HepG2 (cell line): ENCODE results near the gene CEACAM3. TPM values are rescaled to one million over a fixed set of nuclear protein-coding genes. Genes with fewer than 3 reads are reported as not detected.

Experiments used
- ATAC-seq: fragments of 200-7000 bp; cut with Tn5 transposase; 3 replicates; pipeline ENCODE4 v1.9.1; 2020; ENCODE audit warnings: mild to moderate bottlenecking, moderate library complexity
- BruUV-seq: library from RNA; stranded (reverse); fragments of 400-500 nt; replicated peaks from 2 replicates; lab custom pipeline; 2021; lab: Mats Ljungman, UMichigan
- CTCF ChIA-PET: fragments of 300-600 bp; formaldehyde crosslinking; extraction: SDS; loops from one replicate; lab custom pipeline; 2021; ENCODE audit warnings: low total read pairs, inconsistent platforms, low intra/inter-chr PET ratio; lab: Yijun Ruan, JAX
- POLR2A ChIA-PET: fragments of 350-600 bp; sonication (Branson Sonifier 250); formaldehyde crosslinking; loops from one replicate; lab custom pipeline; 2020; ENCODE audit warnings: antibody characterized with exemption, inconsistent platforms; lab: Yijun Ruan, JAX
- DNase-seq: peaks from one replicate; pipeline ENCODE4 v3.0.0-alpha.2; 2015; ENCODE audit warnings: low spot score
- FAIRE-seq: peaks from 3 replicates; lab custom pipeline; 2011; peaks lifted over from hg19 to GRCh38; lab: Jason Lieb, UNC
- H2AFZ ChIP-seq: one replicate; pipeline ENCODE4 v1.6.1; 2011; ENCODE audit warnings: low read length, inconsistent platforms
- H3K27ac ChIP-seq: fragments of 300-600 bp; 3 replicates; pipeline ENCODE4 v1.8.0; 2011; ENCODE audit warnings: mixed run types, mild to moderate bottlenecking, mixed read lengths, low read length, inconsistent platforms; ENCODE audit not compliant: insufficient read depth; ENCODE audit errors: extremely low read length
- H3K27me3 ChIP-seq, 2 experiments: fragments of 200-600 bp in 1 of 2; 2 replicates in 1 of 2; 3 replicates in 1 of 2; pipeline versions ENCODE4 v1.6.0 to v1.8.0; 2011; ENCODE audit warnings: low read length in 2 of 2, mild to moderate bottlenecking in 2 of 2, moderate library complexity in 2 of 2, inconsistent platforms in 1 of 2; ENCODE audit not compliant: insufficient read depth in 2 of 2, control insufficient read depth in 1 of 2
- H3K36me3 ChIP-seq, 2 experiments: fragments of 200-600 bp in 1 of 2; replicated peaks in 1 of 2; 2 replicates in 1 of 2; 3 replicates in 1 of 2; pipeline versions ENCODE4 v1.5.1 to v1.8.0; 2011; ENCODE audit warnings: low read length in 2 of 2, inconsistent platforms in 1 of 2; ENCODE audit not compliant: insufficient read depth in 2 of 2, control insufficient read depth in 1 of 2
- H3K4me1 ChIP-seq: 2 replicates; pipeline ENCODE4 v1.5.1; 2012; ENCODE audit warnings: low read length, inconsistent platforms; ENCODE audit not compliant: insufficient read depth
- H3K4me2 ChIP-seq: 2 replicates; pipeline ENCODE4 v1.6.0; 2011; ENCODE audit warnings: low read depth, low read length, inconsistent platforms
- H3K4me3 ChIP-seq, 3 experiments: fragments of 200-600 bp in 1 of 3; sonication (generic), shearing (Covaris generic) in 1 of 3; replicated peaks in 1 of 3; 2 replicates each; pipeline ENCODE4 v1.5.1; 2011 to 2016; ENCODE audit warnings: low read length in 3 of 3, inconsistent platforms in 2 of 3, low read depth in 2 of 3, mild to moderate bottlenecking in 2 of 3, control low read depth in 1 of 3, mixed read lengths in 1 of 3; ENCODE audit not compliant: insufficient read depth in 1 of 3
- H3K79me2 ChIP-seq: one replicate; pipeline ENCODE4 v1.6.1; 2011; ENCODE audit warnings: low read length, inconsistent platforms; ENCODE audit not compliant: insufficient read depth
- H3K9ac ChIP-seq: 2 replicates; pipeline ENCODE4 v1.6.0; 2011; ENCODE audit warnings: mild to moderate bottlenecking, low read depth, low read length, inconsistent platforms; ENCODE audit not compliant: insufficient read depth
- H3K9me3 ChIP-seq: 2 replicates; pipeline ENCODE4 v1.5.1; 2012; ENCODE audit warnings: mild to moderate bottlenecking, low read length
- H4K20me1 ChIP-seq: 2 replicates; pipeline ENCODE4 v1.6.0; 2011; ENCODE audit warnings: inconsistent platforms, mild to moderate bottlenecking, low read length, moderate library complexity; ENCODE audit not compliant: insufficient read depth
- AGO1 ChIP-seq: fragments of 200-400 bp; formaldehyde crosslinking; IDR thresholded peaks from 2 replicates; pipeline ENCODE4 v1.6.1; 2017; ENCODE audit warnings: mild to moderate bottlenecking, low read depth, low read length, moderate library complexity; ENCODE audit not compliant: poor library complexity, severe bottlenecking
- ATRX ChIP-seq: sonication (generic); formaldehyde crosslinking; IDR thresholded peaks from 2 replicates; pipeline ENCODE4 v1.4.0; 2020; ENCODE audit warnings: missing genetic modification reagents, borderline replicate concordance
- KAT7 ChIP-seq: IDR thresholded peaks from 2 replicates; pipeline ENCODE4 v1.6.1; 2018; ENCODE audit warnings: borderline replicate concordance, missing compliant biosample characterization
- MTF2 ChIP-seq: sonication (generic); formaldehyde crosslinking; IDR thresholded peaks from 2 replicates; pipeline ENCODE4 v1.5.0; 2020; ENCODE audit warnings: missing genetic modification reagents, borderline replicate concordance
- NCOA1 ChIP-seq: sonication (generic); formaldehyde crosslinking; IDR thresholded peaks from 2 replicates; pipeline ENCODE4 v1.9.0; 2021; ENCODE audit warnings: missing genetic modification reagents
- RCOR2 ChIP-seq: IDR thresholded peaks from 2 replicates; pipeline ENCODE4 v1.6.1; 2016; ENCODE audit warnings: missing biosample characterization, missing genetic modification reagents
- SIN3A ChIP-seq: IDR thresholded peaks from 2 replicates; pipeline ENCODE4 v1.6.1; 2011; ENCODE audit warnings: low read depth, mild to moderate bottlenecking, control low read depth, low read length, borderline replicate concordance
- TARDBP ChIP-seq: sonication (generic); formaldehyde crosslinking; IDR thresholded peaks from 2 replicates; pipeline ENCODE4 v1.8.0; 2022; ENCODE audit warnings: mild to moderate bottlenecking, missing genetic modification reagents
- TBX3 ChIP-seq: fragments of 450-650 bp; IDR thresholded peaks from 2 replicates; pipeline ENCODE4 v1.6.1; 2017; ENCODE audit warnings: antibody characterized with exemption, mild to moderate bottlenecking, inconsistent platforms, borderline replicate concordance
- ZNF20 ChIP-seq: sonication (generic); formaldehyde crosslinking; IDR thresholded peaks from 2 replicates; pipeline ENCODE4 v1.4.0; 2020; ENCODE audit warnings: mild to moderate bottlenecking, moderate library complexity, missing genetic modification reagents
- ZNF326 ChIP-seq: sonication (generic); formaldehyde crosslinking; IDR thresholded peaks from 2 replicates; pipeline ENCODE4 v1.4.0; 2020; ENCODE audit warnings: missing genetic modification reagents, borderline replicate concordance
- ZNF44 ChIP-seq: sonication (generic); formaldehyde crosslinking; IDR thresholded peaks from 2 replicates; pipeline ENCODE4 v1.5.1; 2020; ENCODE audit warnings: mild to moderate bottlenecking, missing genetic modification reagents
- ZNF660 ChIP-seq: sonication (generic); formaldehyde crosslinking; IDR thresholded peaks from 2 replicates; pipeline ENCODE4 v1.5.1; 2020; ENCODE audit warnings: mild to moderate bottlenecking, low read depth, missing genetic modification reagents, borderline replicate concordance
- ZNF761 ChIP-seq: sonication (generic); formaldehyde crosslinking; conservative IDR thresholded peaks from 2 replicates; pipeline ENCODE4 v1.4.0; 2020; ENCODE audit warnings: mild to moderate bottlenecking, missing genetic modification reagents
- ZNF781 ChIP-seq: sonication (generic); formaldehyde crosslinking; IDR thresholded peaks from 2 replicates; pipeline ENCODE4 v1.5.1; 2020; ENCODE audit warnings: borderline replicate concordance, mild to moderate bottlenecking, missing genetic modification reagents; ENCODE audit errors: not compliant biosample characterization
- WGBS: methylation state at CpG from one replicate; pipeline ENCODE4 v1.1.6; 2017; ENCODE audit warnings: low lambda C conversion rate; 5-methylcytosine and 5-hydroxymethylcytosine counted together
- in situ Hi-C: cut with HindIII; loops from 2 replicates; pipeline ENCODE4 v1.10.0; 2017; ENCODE audit warnings: low pct_unique_long_range_greater_than_20kb; ENCODE audit not compliant: extremely low pct_ligation_motif_present
- intact Hi-C: fragments of 100-400 bp; cut with micrococcal nuclease; formaldehyde crosslinking; loops from one replicate; pipeline ENCODE4 v1.10.0; 2022; ENCODE audit not compliant: unreplicated experiment
- polyA plus RNA-seq, 8 experiments: library from polyadenylated mRNA; depleted of rRNA in 3 of 8; stranded (reverse) in 7 of 8; unstranded in 1 of 8; fragments of >200 nt; fragmentation: Illumina TruSeq in 4 of 8; extraction: Trizol in 4 of 8; gene quantifications; 2 replicates each; pipeline versions ENCODE4 v1.2.1 to v1.2.3, GENCODE V29; 2011 to 2016; ENCODE audit warnings: low read depth in 4 of 8, missing spikeins in 1 of 8, mixed read lengths in 1 of 8; ENCODE audit not compliant: insufficient read depth in 1 of 8
- total RNA-seq, 5 experiments: library from RNA; depleted of rRNA; stranded (reverse); fragments of >200 nt; fragmentation: Illumina TruSeq; extraction: Trizol; gene quantifications; 2 replicates each; pipeline ENCODE4 v1.2.3, GENCODE V29; 2016; ENCODE audit warnings: low read depth in 1 of 5
- TF ChIP-seq, protein P1 (sequence below): sonication (generic); formaldehyde crosslinking; IDR thresholded peaks from 2 replicates; pipeline ENCODE4 v1.4.0; 2020; ENCODE audit warnings: missing genetic modification reagents

The CEACAM3 gene
- total and polyA plus RNA-seq, 2 of the 13 experiments (the other 11 are each of a cell fraction or from before 2014, with no cell fraction given) = not detected

DNA sequence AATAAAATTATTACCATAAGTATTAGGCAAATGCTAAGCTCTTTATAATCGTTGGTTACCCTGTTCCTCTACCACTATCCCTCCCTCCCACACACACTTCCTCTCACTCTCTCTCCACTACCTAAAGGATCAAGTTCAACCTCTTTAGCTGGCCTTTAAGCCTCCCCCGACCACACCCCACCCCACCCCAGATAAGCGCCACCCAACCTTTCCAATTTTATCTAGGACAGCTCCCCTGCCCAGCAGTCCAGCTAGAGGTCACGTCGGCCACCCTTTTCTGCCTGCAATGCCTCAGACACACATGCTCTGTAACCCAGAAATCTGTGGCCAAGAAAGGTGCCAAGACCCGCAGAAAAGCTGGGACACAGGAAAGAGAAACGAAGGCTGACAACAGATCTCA is 47.0 kb downstream of the CEACAM3 start (continued):
- TF ChIP-seq NCOA1 (CRISPR knock-in tag) = no peak

DNA sequence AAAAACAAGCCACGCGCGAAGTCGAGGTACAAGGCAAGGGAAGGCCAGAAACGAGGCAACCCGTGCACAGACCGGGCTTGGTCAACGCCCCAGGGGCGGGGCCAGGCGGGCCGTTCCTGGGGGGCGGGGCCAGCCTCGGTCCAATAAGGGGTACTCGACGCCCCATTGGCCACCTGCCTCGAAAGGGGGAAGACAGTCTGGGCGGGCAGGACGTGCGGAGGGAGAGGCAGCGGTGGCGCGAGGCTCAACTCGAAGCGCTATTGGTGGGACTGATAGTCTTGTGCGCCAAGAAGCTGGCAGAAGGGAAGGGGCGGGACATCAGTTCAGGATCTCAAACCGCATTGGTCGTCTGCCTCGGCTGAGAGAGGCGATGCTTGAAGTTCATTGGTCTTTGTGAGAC is 48.2 kb downstream of the CEACAM3 start, which contains the start of gene LYPD4:
Gene LYPD4, minus strand, starts transcription at position 83 of the 400 bp plus-strand sequence. CDS start 5,398 bp downstream, outside the sequence.
- WGBS = 63% methylated on average over 30 of the region's 30 CpGs
- CTCF ChIA-PET = no interaction called here
- FAIRE-seq = no peak
- no peak within 1 kb of the TSS for H3K4me2 ChIP-seq
- POLR2A ChIA-PET = interaction anchor here (1.5 kb wide), 1 partner anchor 15 kb away, joined by 4 read pairs; no protein-coding TSS in a partner anchor
- H3K36me3 ChIP-seq = no peaks in the 10 kb centered on the region
- no peak within 1 kb of the TSS for H3K9ac ChIP-seq
- BruUV-seq = no TSS peak
- intact Hi-C loops = no loop called here
- in situ Hi-C loops = no loop called here
- no peak within 1 kb of the TSS for H2AFZ ChIP-seq
- peaks cover 0 to 2% of the 10 kb centered on the region in 2 experiments; a peak in 2 of 5 replicates for H3K27me3 ChIP-seq
- TF ChIP-seq ZNF20 (CRISPR knock-in tag) = no peak
- TF ChIP-seq MTF2 (CRISPR knock-in tag) = no peak
- peaks cover 18% of the 10 kb centered on the region for H3K4me1 ChIP-seq
- no peak within 1 kb of the TSS for H3K27ac ChIP-seq
- no peaks in the 10 kb centered on the region for H3K9me3 ChIP-seq
- DNase-seq = no peak
- H3K79me2 ChIP-seq = no peaks in the 10 kb centered on the region
- H4K20me1 ChIP-seq = no peaks in the 10 kb centered on the region
- H3K4me3 ChIP-seq = no peak within 1 kb of the TSS
- no peak for ATAC-seq

DNA sequence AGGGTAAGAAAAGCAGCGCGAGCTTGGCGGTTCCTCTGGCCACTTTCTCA is 48.4 kb downstream of the CEACAM3 start, which contains the start of gene DMRTC2:
Gene DMRTC2, plus strand, starts transcription at position 42 of the 50 bp plus-strand sequence. CDS start 2,387 bp downstream, outside the sequence.
- H3K9me3 ChIP-seq = no peaks in the 10 kb centered on the region
- no peaks in the 10 kb centered on the region for H3K36me3 ChIP-seq
- ATAC-seq = no peak
- TF ChIP-seq TBX3 (no peak), ZNF781 (CRISPR knock-in tag) (no peak), ZNF44 (no peak), ZNF660 (CRISPR knock-in tag) (no peak), AGO1 (no peak), RCOR2 (CRISPR knock-in tag) (no peak), ATRX (CRISPR knock-in tag) (no peak), ZNF761 (CRISPR knock-in tag) (no peak), ZNF326 (CRISPR knock-in tag) (no peak), SIN3A (no peak), TARDBP (no peak), KAT7 (CRISPR knock-in tag) (no peak)
- TF ChIP-seq, protein P1, sequence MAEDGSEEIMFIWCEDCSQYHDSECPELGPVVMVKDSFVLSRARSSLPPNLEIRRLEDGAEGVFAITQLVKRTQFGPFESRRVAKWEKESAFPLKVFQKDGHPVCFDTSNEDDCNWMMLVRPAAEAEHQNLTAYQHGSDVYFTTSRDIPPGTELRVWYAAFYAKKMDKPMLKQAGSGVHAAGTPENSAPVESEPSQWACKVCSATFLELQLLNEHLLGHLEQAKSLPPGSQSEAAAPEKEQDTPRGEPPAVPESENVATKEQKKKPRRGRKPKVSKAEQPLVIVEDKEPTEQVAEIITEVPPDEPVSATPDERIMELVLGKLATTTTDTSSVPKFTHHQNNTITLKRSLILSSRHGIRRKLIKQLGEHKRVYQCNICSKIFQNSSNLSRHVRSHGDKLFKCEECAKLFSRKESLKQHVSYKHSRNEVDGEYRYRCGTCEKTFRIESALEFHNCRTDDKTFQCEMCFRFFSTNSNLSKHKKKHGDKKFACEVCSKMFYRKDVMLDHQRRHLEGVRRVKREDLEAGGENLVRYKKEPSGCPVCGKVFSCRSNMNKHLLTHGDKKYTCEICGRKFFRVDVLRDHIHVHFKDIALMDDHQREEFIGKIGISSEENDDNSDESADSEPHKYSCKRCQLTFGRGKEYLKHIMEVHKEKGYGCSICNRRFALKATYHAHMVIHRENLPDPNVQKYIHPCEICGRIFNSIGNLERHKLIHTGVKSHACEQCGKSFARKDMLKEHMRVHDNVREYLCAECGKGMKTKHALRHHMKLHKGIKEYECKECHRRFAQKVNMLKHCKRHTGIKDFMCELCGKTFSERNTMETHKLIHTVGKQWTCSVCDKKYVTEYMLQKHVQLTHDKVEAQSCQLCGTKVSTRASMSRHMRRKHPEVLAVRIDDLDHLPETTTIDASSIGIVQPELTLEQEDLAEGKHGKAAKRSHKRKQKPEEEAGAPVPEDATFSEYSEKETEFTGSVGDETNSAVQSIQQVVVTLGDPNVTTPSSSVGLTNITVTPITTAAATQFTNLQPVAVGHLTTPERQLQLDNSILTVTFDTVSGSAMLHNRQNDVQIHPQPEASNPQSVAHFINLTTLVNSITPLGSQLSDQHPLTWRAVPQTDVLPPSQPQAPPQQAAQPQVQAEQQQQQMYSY (CRISPR knock-in tag) = no peak
- TF ChIP-seq, all 625 proteins: peak for 0
- ChIA-PET POLR2A (no interaction called here), CTCF (no interaction called here)
- DNase-seq (no peak), FAIRE-seq (no peak)
- Histone ChIP-seq H3K4me3 (no peak within 1 kb of the TSS), H3K4me2 (no peak within 1 kb of the TSS), H3K27ac (no peak within 1 kb of the TSS), H3K4me1 (peaks cover 18% of the 10 kb centered on the region), H4K20me1 (no peaks in the 10 kb centered on the region), H2AFZ (no peak within 1 kb of the TSS), H3K9ac (no peak within 1 kb of the TSS), H3K27me3 (peaks cover 0 to 3% of the 10 kb centered on the region in 2 experiments; a peak in 2 of 5 replicates), H3K79me2 (no peaks in the 10 kb centered on the region)
- in situ Hi-C loops = no loop called here
- BruUV-seq = no TSS peak
- WGBS = 85% methylated on average over 3 of the region's 3 CpGs
- intact Hi-C loops = no loop called here
